Ovary (tissue), 9 donors: Measurements from ENCODE around the gene RAPGEF6. TPM values are rescaled to one million over a fixed set of nuclear protein-coding genes. Genes with fewer than 3 reads are reported as not detected.

ENCODE experiments used
- DNase-seq, 5 donors: peaks; one replicate each; pipeline ENCODE4 v3.0.0-alpha.2; 2019 to 2020
- H3K27ac ChIP-seq, 2 donors: fragments of 200-600 bp; one replicate each; pipeline versions ENCODE4 v1.5.1 to v1.8.0; 2019 to 2022
- H3K27me3 ChIP-seq: fragments of 200-600 bp; one replicate; pipeline ENCODE4 v1.8.0; 2022
- H3K36me3 ChIP-seq: fragments of 200-600 bp; sonication (generic); one replicate; pipeline ENCODE4 v1.5.1; 2019
- H3K4me1 ChIP-seq: one replicate; pipeline ENCODE4 v1.8.1; 2013; ENCODE audit warnings: mild to moderate bottlenecking, moderate library complexity; ENCODE audit not compliant: insufficient read depth
- H3K4me3 ChIP-seq: fragments of 200-600 bp; sonication (generic); one replicate; pipeline ENCODE4 v1.5.1; 2017
- H3K9me3 ChIP-seq, 2 donors: fragments of 200-600 bp in 1 of 2; sonication (generic) in 1 of 2; one replicate each; pipeline versions ENCODE4 v1.5.1 to v1.8.1; 2013 to 2019; ENCODE audit warnings: mild to moderate bottlenecking in 1 of 2, moderate library complexity in 1 of 2
- CTCF ChIP-seq, 3 donors: fragments of 450-650 bp in 2 of 3; fragments of 200-600 bp in 1 of 3; IDR thresholded peaks; one replicate each; pipeline versions ENCODE4 v1.5.1 to v1.8.0; 2016 to 2022; ENCODE audit warnings: antibody characterized with exemption in 3 of 3, mild to moderate bottlenecking in 1 of 3
- EP300 ChIP-seq: sonication (generic); formaldehyde crosslinking; IDR thresholded peaks from one replicate; pipeline ENCODE4 v1.6.1; 2017; ENCODE audit warnings: antibody characterized with exemption
- POLR2A ChIP-seq: fragments of 450-650 bp; IDR thresholded peaks from one replicate; pipeline ENCODE4 v1.6.1; 2017; ENCODE audit warnings: antibody characterized with exemption, mild to moderate bottlenecking, moderate library complexity
- WGBS, 3 donors: extraction: QIAGEN DNeasy Blood & Tissue Kit in 1 of 3; methylation state at CpG; one replicate each; pipeline versions ENCODE4 v1.1.5 to v1.1.7; 2013 to 2017; 5-methylcytosine and 5-hydroxymethylcytosine counted together
- intact Hi-C, 4 donors: fragments of 100-400 bp; cut with DNase I; formaldehyde crosslinking; loops; one replicate each; pipeline versions ENCODE4 v1.11.0 to v1.15.1; 2022 to 2023
- polyA plus RNA-seq, 2 donors: library from polyadenylated mRNA; stranded (reverse); fragments of 200-250 nt in 1 of 2; fragments of 350-450 nt in 1 of 2; fragmentation: Illumina TruSeq in 1 of 2; extraction: RNeasy Lipid Tissue Mini Kit (QIAGEN cat#74804) in 1 of 2; gene quantifications; one replicate each; pipeline ENCODE4 v1.2.3, GENCODE V29; 2013 to 2014
- total RNA-seq, 7 donors: library from RNA; depleted of rRNA in 2 of 7; stranded (reverse); fragments of >200 nt in 2 of 7; fragmentation: NEBNext Ultra II Directional in 3 of 7; extraction: Animal tissue kit (Norgen Biotek cat#: 25700) in 3 of 7; gene quantifications; one replicate each; pipeline versions ENCODE4 v1.1.0 to v1.2.4, GENCODE V29; 2016 to 2023
- donor health status: DM: no; HTN: no; CAD: no; lungs with moderate emphysema.
- donor health status: DM: no; HTN: no; CAD: no.
- donor health status: Bipolar disorder and iron deficiency.
- donor health status: DM: yes; HTN: yes; CAD: no.
- donor health status: DM: no; HTN: no; CAD: no.
- donor health status: DM: yes; HTN: yes; CAD: no.

RAPGEF6 gene
- total and polyA plus RNA-seq, 9 donors: 4.2 to 25.8 (median 18.5) TPM

GRCh38 chr5:131509801-131510200 lies 125.2 kb downstream of the RAPGEF6 start:
- Histone ChIP-seq H3K27me3 (no peaks in the 10 kb centered on the region), H3K4me3 (no peak overlapping the region), H3K27ac (no peak overlapping the region), H3K9me3 (no peaks in the 10 kb centered on the region), H3K36me3 (no peaks in the 10 kb centered on the region), H3K4me1 (no peaks in the 10 kb centered on the region)
- intact Hi-C loops: no loop called here
- TF ChIP-seq CTCF (IDR thresholded peaks at IDR 0.05) (no peak), POLR2A (no peak)
- no peak for DNase-seq

GRCh38 chr5:131505237-131505908 lies 129.7 kb downstream of the RAPGEF6 start:
- no peak for DNase-seq
- no peaks in the 10 kb centered on the region for H3K9me3 ChIP-seq
- H3K36me3 ChIP-seq: no peaks in the 10 kb centered on the region
- TF ChIP-seq CTCF (IDR thresholded peaks at IDR 0.05) (no peak), POLR2A (no peak), EP300 (no peak)
- no peaks in the 10 kb centered on the region for H3K27me3 ChIP-seq
- 27 to 59% (median 27%) methylated on average over 1 of the region's 1 CpG for WGBS, 3 donors
- intact Hi-C loops: no loop called here
- no peak overlapping the region for H3K27ac ChIP-seq
- no peaks in the 10 kb centered on the region for H3K4me1 ChIP-seq
- no peak overlapping the region for H3K4me3 ChIP-seq

- H3K4me3 ChIP-seq: no peak overlapping the region
- no peaks in the 10 kb centered on the region for H3K36me3 ChIP-seq
- no peaks in the 10 kb centered on the region for H3K27me3 ChIP-seq
- H3K9me3 ChIP-seq: no peaks in the 10 kb centered on the region
- H3K4me1 ChIP-seq: no peaks in the 10 kb centered on the region
- DNase-seq: no peak
- H3K27ac ChIP-seq: no peak overlapping the region
- 88 to 96% (median 95%) methylated on average over 1 of the region's 1 CpG for WGBS, 3 donors
- intact Hi-C loops: no loop called here
- TF ChIP-seq CTCF (IDR thresholded peaks at IDR 0.05): no peak
- TF ChIP-seq EP300: no peak
- TF ChIP-seq POLR2A: no peak
These were observed 138.7 kb downstream of the RAPGEF6 start for GRCh38 chr5:131496400-131496713.

GRCh38 chr5:131495536-131496399 lies 139.3 kb downstream of the RAPGEF6 start:
- 89 to 92% (median 90%) methylated on average over 8 of the region's 8 CpGs for WGBS, 3 donors
- TF ChIP-seq EP300 (no peak), CTCF (IDR thresholded peaks at IDR 0.05) (no peak), POLR2A (no peak)
- Histone ChIP-seq H3K4me3 (no peak overlapping the region), H3K4me1 (no peaks in the 10 kb centered on the region), H3K9me3 (no peaks in the 10 kb centered on the region), H3K27me3 (no peaks in the 10 kb centered on the region), H3K27ac (no peak overlapping the region), H3K36me3 (no peaks in the 10 kb centered on the region)
- no peak for DNase-seq
- intact Hi-C loops: no loop called here
